ENCODE measurements around the gene S100A12. TPM values are rescaled to one million over a fixed set of nuclear protein-coding genes. Genes with fewer than 3 reads are reported as not detected.

S100A12 gene
- total RNA-seq, 1 experiment from 2014 or later, result not detected

GRCh38 chr1:153372571-153372970 lies 2.9 kb downstream of the S100A12 start:
- no CpG with 5 or more reads among the region's 2 CpGs for WGBS (ENCODE audit: extremely low coverage, insufficient read length, low lambda C conversion rate)

More at GRCh38 chr1:153372571-153372970, 2.9 kb downstream of the S100A12 start:
- Histone ChIP-seq H4K91ac (ENCODE audit: insufficient read length, low read depth, low read length) (no peak overlapping the region), H3K4me2 (ENCODE audit: insufficient read depth, insufficient read length, low read length) (no peak overlapping the region), H2BK120ac (ENCODE audit: low read depth, low read length, poor library complexity, severe bottlenecking) (no peak overlapping the region), H4K8ac (replicated peaks; ENCODE audit: insufficient read length, low read depth, low read length) (no peak overlapping the region), H2AK5ac (ENCODE audit: insufficient read length, low read length) (no peak overlapping the region), H3K4me1 (ENCODE audit: insufficient read depth, low read length) (no peaks in the 10 kb centered on the region), H3K9ac (ENCODE audit: extremely low read depth, insufficient read length, low read length) (no peak overlapping the region), H4K20me1 (ENCODE audit: control insufficient read depth, insufficient read depth, insufficient read length) (no peaks in the 10 kb centered on the region), H2BK20ac (ENCODE audit: low read depth, low read length, poor library complexity, severe bottlenecking) (no peak overlapping the region), H3K79me1 (ENCODE audit: insufficient read depth, low read depth, low read length, poor library complexity, severe bottlenecking) (no peaks in the 10 kb centered on the region), H3K9me3 (ENCODE audit: control insufficient read depth, low read depth, low read length) (no peaks in the 10 kb centered on the region), H3T11ph (ENCODE audit: low read length) (no peak overlapping the region), H3K56ac (ENCODE audit: insufficient read length, low read depth, low read length) (no peak overlapping the region), H3K4ac (ENCODE audit: low read depth, low read length) (no peak overlapping the region), H2BK12ac (ENCODE audit: insufficient read length, low read depth, low read length) (no peak overlapping the region), H3K27me3 (ENCODE audit: insufficient read depth, low read length) (no peaks in the 10 kb centered on the region), H3K27ac (ENCODE audit: insufficient read length, low read depth, low read length) (no peak overlapping the region), H3K23ac (ENCODE audit: insufficient read length, low read depth, low read length) (no peak overlapping the region), H3K14ac (ENCODE audit: insufficient read depth, low read length) (no peak overlapping the region), H2BK15ac (ENCODE audit: low read depth, low read length) (no peak overlapping the region), H2AFZ (ENCODE audit: low read length) (no peak overlapping the region), H4K5ac (ENCODE audit: insufficient read length, low read depth, low read length) (no peak overlapping the region), H2BK5ac (ENCODE audit: insufficient read length, low read length) (no peak overlapping the region), H3K18ac (ENCODE audit: insufficient read length, low read depth, low read length) (no peak overlapping the region), H3K23me2 (ENCODE audit: insufficient read length, low read depth, low read length, poor library complexity, severe bottlenecking) (no peaks in the 10 kb centered on the region), H3K79me2 (ENCODE audit: insufficient read depth, low read length) (no peaks in the 10 kb centered on the region)
- peaks cover 6% of the 10 kb centered on the region for H3K27me3 Mint-ChIP-seq (ENCODE audit: low read depth)
- TF ChIP-seq CTCF (conservative IDR thresholded peaks at IDR 0.05), result no peak
- DNase-seq, result no peak
- H3K9me3 Mint-ChIP-seq, result peaks cover 0 to 4% of the 10 kb centered on the region in 2 experiments; a peak in 1 of 5 replicates
- no peaks in the 10 kb centered on the region for H3K36me3 Mint-ChIP-seq (ENCODE audit: insufficient read depth in 1 of 3, low read depth in 3 of 3)
- no peaks in the 10 kb centered on the region for H3K4me1 Mint-ChIP-seq
- no peak overlapping the region for H3K27ac Mint-ChIP-seq
- no peak overlapping the region for H3K4me3 Mint-ChIP-seq

Data from H9 (cell line).